ENCODE results near the gene MACROH2A2.

DNA sequence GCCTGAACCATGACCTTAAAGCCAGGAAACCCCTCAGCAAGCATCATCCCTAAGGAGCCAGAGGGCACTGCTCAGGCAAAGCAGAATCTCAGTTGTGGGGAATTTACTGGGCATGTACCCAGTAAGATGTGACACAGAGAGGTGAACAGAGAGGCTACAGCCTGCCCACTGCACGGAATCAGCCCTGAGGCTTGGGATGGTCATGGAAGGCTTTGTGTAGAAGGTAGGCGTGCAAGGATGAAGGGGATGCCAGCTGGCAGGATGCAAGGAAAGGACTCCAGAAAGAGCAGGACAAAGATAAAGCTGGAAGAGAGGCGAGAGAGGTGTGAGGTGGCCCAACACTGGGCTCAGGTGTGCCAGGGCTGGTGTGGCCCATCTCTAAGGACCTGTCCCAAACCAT, 82.4 kb downstream of the MACROH2A2 start:
- TF ChIP-seq POLR2A (IDR thresholded peaks at IDR 0.05; ENCODE audit: low read depth, low read length) (no peak), POLR2AphosphoS5 (IDR thresholded peaks at IDR 0.05; ENCODE audit: low read depth, low read length) (no peak), TAF1 (IDR thresholded peaks at IDR 0.05; ENCODE audit: low read depth, low read length) (no peak), PAX5 (IDR thresholded peaks at IDR 0.05; ENCODE audit: insufficient read depth, low read length, severe bottlenecking) (no peak)

Data from GM12891 (cell line).